Activated gamma-delta T cell (primary cell): Measurements from ENCODE around the gene ULK2.
"Not testable (repeated sequence)": the region's sequence is repeated elsewhere in the genome, so short reads cannot be mapped to it uniquely, and the experiment has no call there.

Experiments
- DNase-seq: peaks from one replicate; lab custom pipeline; 2025; lab: John Stamatoyannopoulos, UW

The ULK2 gene

GRCh38 chr17:19766421-19767270, 101.1 kb downstream of the ULK2 start:
- peak; percentile 47 for DNase-seq

GRCh38 chr17:19766016-19766415, 101.7 kb downstream of the ULK2 start:
- DNase-seq = no peak

- not testable (repeated sequence) for DNase-seq
Observed at GRCh38 chr17:19763991-19764390, 103.7 kb downstream of the ULK2 start.

GRCh38 chr17:19763416-19763815, 104.3 kb downstream of the ULK2 start:
- no peak for DNase-seq

- no peak for DNase-seq
Observed at GRCh38 chr17:19762515-19762961, 105.2 kb downstream of the ULK2 start.

GRCh38 chr17:19760746-19761145, 107.0 kb downstream of the ULK2 start:
- DNase-seq = no peak

- no peak for DNase-seq
Observed at GRCh38 chr17:19759568-19760549, 107.9 kb downstream of the ULK2 start.

GRCh38 chr17:19757536-19758180, 110.1 kb downstream of the ULK2 start:
- DNase-seq = no peak

GRCh38 chr17:19756546-19756945, 111.2 kb downstream of the ULK2 start:
- DNase-seq = no peak

GRCh38 chr17:19755821-19756510, 111.8 kb downstream of the ULK2 start:
- DNase-seq = no peak

- no peak for DNase-seq
Observed at GRCh38 chr17:19755392-19755791, 112.3 kb downstream of the ULK2 start.

- DNase-seq = no peak
Observed at GRCh38 chr17:19753661-19754463, 113.9 kb downstream of the ULK2 start.

- DNase-seq = no peak
Observed at GRCh38 chr17:19753051-19753509, 114.7 kb downstream of the ULK2 start.

- no peak for DNase-seq
Observed at GRCh38 chr17:19752216-19753050, 115.3 kb downstream of the ULK2 start.

- DNase-seq = no peak
Observed at GRCh38 chr17:19750835-19751234, 116.9 kb downstream of the ULK2 start.

- no peak for DNase-seq
Observed at GRCh38 chr17:19750020-19750572, 117.6 kb downstream of the ULK2 start.

- DNase-seq = no peak
Observed at GRCh38 chr17:19748807-19749193, 118.9 kb downstream of the ULK2 start.

GRCh38 chr17:19747829-19748806, 119.6 kb downstream of the ULK2 start, which contains the start of gene ALDH3A1:
Gene ALDH3A1, minus strand, starts transcription at chr17:19748298. Its CDS starts 3,169 bp downstream, at chr17:19745129.
- DNase-seq = no peak
